HCT116 (cell line): ENCODE data around the gene KCNJ4.

Experiments
- CTCF ChIP-seq, 3 experiments: fragments of 200-600 bp in 1 of 3; sonication (generic) in 1 of 3; IDR thresholded peaks in 2 of 3; conservative IDR thresholded peaks in 1 of 3; 2 replicates each; pipeline ENCODE4 v1.5.1; 2012 to 2017; ENCODE audit warnings: low read depth in 2 of 3, low read length in 2 of 3, antibody characterized with exemption in 1 of 3, borderline replicate concordance in 1 of 3, control low read depth in 1 of 3, mild to moderate bottlenecking in 1 of 3, mixed read lengths in 1 of 3, mixed run types in 1 of 3, moderate library complexity in 1 of 3; ENCODE audit not compliant: insufficient read depth in 1 of 3
- JUND ChIP-seq: IDR thresholded peaks from 2 replicates; pipeline ENCODE4 v1.6.1; 2012
- POLR2A ChIP-seq: IDR thresholded peaks from 2 replicates; pipeline ENCODE4 v1.7.0; 2011; ENCODE audit warnings: borderline replicate concordance; ENCODE audit not compliant: insufficient read depth, insufficient read length; ENCODE audit errors: extremely low read depth

- TF ChIP-seq CTCF (IDR thresholded peaks at IDR 0.05 in 2 of 3, conservative IDR thresholded peaks at IDR 0.05 in 1 of 3; ENCODE audit: borderline replicate concordance in 1 of 3, insufficient read depth in 1 of 3, low read depth in 2 of 3, low read length in 2 of 3) (no peak), POLR2A (no peak), JUND (no peak)
Observed at GRCh38 chr22:38451404-38451803, 3.6 kb downstream of the KCNJ4 start.
